ELF-1 (cell line): ENCODE measurements around the gene AGPAT3.

Source experiments
- DNase-seq: peaks from one replicate; pipeline ENCODE4 v3.0.0-alpha.2; 2016; ENCODE audit warnings: low read depth, low spot score

Gene AGPAT3

DNA sequence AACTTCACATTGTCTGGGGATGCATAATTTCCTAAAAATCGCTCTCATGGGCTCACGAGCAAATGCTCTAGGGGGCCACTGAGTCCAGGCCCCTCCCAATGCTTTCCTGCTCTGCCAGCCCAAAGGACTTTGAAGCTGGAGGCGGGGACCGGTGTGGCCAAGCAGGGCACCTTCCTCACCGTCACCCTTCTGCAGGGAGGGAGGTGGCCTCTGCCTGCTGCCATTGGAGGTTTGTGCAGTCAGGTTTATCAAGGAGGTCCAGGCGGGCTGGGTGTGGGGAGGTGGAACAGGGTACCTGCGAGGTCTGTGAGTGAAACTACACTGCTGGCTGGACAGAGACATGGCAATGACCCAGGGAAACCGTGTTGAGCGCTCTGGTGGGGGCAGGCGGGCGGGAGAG is 89.0 kb downstream of the AGPAT3 start:
- DNase-seq, result no peak

DNA sequence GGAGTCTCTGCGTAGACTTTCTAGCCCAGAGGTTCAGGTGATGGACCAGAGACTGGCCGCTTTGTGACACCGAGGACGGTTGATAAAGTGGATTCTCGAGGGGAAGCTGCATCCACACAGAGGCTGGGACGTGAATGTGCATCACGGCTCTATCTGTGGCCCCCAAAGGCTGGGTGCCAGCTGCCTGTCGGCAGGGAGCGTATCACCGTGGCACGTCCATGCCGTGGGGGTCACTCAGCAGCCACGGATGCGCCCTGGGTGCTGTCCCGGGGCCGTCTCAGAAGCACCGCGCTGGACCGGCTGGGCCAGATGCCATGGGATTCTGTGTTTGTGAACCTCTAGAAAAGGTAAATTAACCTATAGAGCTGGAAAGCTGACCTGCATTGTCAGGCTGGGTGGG is 89.9 kb downstream of the AGPAT3 start:
- DNase-seq, result no peak

DNA sequence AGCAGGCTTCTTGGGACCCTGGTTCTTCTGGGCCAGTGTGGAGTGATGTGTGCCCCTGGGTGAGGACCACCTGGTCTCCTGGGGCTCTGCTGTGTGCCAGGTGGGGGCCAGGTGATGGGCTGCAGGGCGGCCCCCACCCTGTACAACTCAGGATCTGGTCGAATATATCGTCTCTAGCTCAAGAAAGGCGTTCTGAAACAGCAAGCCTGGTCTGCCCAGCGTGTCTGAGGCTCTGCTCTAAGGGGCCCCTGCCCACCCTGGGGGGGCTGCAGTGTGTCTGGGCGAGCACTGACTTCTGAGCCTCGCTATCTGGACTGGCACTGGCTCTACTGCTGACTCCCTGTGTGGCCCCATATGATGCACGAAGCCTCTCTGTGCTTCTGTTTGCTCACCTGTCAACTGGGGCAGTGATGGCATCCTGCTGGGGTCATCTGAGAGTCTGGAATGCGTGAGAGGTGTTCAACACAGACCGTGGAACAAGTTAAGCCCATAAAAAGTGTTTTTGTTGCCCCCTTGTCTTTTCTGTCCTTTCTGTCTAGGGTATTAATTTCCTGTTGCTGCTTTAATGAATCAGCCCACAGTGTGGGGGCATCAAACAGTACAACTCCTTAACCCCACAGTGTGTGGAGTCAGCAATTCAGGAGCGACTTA is 91.1 kb downstream of the AGPAT3 start:
- DNase-seq, result no peak

DNA sequence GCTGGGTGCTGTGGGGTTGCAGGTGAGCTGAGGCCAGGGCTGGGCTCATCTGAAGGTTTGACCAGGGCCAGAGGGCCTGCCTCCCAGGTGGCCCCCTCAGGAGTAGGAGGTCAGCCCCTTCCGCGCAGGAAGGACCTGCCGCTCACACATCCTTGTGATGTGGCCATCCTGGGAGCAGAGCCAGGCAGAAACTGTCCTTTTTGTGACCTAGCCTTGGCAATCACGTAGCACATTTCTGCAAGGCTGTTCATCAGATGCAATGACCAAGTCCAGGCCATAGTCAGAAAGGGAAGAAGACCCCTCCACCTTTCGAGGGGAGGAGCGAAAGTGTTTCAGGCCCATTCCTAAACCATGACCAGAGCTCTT is 91.6 kb downstream of the AGPAT3 start:
- no peak for DNase-seq

DNA sequence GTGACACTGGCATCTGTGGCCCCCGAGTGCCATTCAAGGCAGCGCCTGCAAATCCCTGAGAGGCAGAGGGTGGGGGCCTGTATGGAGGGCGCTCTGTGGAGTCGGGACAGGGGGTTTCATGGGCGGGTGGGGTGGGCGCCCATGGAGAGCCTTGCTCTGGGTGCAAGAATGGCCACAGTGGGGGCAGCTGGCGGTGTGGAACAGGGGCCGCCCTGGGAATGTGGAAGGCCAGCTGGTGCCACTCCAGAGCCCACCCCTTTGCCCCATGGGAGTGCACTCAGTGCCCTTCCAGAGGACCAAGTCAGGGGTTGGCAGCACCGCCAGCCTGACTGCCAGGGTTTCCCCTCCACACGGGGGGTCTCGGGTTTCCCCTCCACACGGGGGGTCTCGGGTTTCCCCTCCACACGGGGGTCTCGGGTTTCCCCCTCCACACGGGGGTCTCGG is 92.1 kb downstream of the AGPAT3 start:
- no peak for DNase-seq

DNA sequence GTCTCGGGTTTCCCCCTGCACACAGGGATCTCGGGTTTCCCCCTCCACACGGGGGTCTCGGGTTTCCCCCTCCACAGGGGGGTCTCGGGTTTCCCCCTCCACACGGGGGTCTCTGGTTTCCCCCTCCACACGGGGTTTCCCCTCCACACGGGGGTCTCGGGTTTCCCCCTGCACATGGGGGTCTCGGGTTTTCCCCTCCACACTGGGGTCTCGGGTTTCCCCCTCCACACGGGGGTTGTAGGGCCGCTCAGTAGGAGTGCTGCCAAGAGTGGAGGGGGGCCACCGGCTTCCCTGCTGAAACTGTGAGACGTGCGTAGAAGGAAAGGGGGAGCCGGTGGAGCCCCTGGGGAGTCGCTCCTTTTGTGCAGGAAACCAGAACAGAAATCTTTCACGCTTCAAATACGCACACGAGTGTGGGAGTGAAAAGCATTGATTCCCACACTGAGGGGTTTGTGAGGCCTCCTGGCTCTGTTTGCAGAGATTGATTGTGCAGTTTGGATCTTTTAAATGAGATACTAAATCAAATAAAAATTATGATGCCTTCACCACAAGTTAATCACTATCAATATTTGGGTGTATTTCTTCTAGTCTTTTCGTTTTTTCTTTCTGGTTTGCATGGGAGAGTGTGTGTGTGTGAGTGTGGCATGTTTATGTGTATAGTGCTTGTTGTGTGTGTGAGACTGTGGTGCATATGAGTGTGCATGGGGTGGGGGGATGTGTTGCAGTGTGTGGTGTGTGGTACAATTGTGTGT is 92.8 kb downstream of the AGPAT3 start:
- DNase-seq, result no peak

DNA sequence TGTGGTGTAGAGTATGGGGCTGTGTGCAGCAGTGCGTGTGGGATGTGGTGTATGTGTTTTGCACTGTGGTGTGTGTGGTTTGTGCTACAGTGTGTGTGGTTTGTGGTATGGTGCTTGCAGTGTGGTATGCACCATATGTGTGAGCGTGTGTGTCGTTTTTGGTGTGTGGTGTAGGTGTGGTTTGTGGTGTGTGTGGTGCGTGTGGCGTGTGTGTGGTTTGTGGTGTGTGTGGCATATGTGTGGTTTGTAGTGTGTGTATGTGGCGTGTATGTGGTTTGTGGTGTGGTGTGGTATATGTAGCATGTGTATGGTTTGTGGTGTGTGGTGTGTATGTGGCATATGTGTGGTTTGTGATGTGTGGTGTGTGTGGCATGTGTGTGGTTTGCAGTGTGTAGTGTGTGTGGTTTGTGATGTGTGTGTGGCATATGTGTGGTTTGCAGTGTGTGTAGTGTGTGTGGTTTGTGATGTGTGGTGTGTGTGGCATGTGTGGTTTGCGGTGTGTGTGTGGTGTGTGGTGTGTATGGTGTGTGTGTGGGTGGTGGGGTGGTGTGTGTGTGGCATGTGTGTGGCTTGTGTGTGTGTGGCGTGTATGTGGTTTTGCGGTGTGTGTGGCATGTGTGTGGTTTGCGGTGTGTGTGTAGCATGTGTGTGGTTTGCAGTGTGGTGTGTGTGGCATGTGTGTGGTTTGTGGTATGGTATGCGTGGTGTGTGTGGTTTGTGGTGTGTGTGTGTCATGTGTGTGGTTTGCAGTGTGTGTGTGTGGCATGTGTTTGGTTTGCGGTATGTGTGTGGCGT is 93.5 kb downstream of the AGPAT3 start:
- no peak for DNase-seq

DNA sequence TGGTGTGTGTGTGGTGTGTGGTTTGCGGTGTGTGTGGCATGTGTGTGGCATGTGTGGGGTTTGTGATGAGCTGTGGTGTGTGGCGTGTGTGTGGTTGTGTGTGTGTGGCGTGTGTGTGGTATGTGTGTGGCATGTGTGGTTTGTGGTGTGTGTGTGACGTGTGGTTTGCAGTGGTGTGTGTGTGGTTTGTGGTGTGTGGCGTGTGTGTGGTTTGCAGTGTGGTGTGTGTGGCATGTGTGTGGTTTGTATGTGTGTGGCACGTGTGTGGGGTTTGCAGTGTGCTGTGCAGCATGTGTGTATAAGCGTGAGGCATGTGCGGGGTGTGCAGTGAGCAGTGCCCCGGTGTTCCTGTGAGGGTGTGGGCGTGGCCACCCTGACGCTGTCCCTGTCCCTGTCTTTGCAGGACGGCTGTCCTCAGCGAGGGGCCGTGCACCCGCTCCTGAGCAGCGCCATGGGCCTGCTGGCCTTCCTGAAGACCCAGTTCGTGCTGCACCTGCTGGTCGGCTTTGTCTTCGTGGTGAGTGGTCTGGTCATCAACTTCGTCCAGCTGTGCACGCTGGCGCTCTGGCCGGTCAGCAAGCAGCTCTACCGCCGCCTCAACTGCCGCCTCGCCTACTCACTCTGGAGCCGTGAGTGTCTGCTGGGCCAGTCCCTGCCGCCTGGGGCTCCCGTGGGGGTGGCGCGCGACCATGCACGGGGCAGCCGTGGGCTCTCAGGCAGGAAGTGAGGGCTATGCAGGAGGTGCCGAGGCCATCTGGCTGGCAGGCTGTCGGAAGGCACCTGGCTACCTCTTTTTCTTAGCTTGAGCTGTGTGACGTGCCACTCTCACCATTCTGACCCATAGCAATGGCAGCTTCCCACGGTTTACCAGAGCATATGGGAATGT is 94.5 kb downstream of the AGPAT3 start:
- DNase-seq, result no peak

DNA sequence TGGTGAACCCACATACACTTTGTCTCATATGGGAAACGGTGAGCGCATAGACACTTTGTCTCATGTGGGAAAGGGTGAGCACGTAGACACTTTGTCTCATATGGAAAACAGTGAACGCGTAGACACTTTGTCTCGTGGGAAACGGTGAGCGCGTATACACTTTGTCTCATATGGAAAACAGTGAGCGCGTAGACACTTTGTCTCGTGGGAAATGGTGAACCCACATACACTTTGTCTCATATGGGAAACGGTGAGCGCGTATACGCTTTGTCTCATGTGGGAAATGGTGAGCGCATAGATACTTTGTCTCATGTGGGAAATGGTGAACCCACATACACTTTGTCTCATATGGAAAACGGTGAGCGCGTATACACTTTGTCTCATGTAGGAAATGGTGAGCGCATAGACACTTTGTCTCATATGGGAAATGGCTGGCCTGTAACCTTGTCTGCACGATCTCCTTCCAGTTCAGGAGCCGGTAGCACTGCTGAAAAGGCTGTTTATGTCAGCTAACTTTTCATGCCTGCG is 96.4 kb downstream of the AGPAT3 start:
- no peak for DNase-seq

DNA sequence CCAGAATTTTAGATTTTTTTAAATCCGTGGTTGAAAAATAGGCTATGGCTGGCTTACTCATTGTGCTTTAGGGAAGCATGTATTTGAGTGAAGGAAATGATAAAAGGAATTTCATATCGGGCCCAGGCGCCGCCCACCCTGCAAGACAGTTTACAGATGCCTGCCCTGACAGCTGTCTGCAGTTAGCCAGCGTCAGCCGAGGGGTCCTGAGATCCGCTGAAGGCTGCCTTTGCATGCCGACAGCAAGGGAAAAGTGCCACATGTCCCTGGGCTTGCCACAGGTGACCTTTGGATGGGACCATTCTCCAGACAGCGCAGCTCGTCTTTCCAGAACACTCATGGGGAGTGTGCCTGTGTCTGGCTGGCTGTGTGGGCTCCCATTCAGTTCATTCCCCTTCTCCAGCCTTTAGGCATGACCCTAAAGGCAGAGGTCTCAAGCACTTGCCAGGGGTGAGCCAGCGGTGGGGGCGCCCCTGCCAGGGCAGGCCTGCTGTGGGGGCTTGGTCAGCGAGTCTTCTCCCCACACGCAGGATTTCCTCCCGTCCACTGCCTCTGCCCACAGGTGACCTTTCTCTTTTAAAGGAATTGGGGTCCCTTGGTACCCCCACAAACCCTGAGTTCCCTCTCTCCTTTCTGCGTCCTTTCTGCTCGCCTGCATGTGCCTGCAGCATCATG is 101.0 kb downstream of the AGPAT3 start:
- no peak for DNase-seq

DNA sequence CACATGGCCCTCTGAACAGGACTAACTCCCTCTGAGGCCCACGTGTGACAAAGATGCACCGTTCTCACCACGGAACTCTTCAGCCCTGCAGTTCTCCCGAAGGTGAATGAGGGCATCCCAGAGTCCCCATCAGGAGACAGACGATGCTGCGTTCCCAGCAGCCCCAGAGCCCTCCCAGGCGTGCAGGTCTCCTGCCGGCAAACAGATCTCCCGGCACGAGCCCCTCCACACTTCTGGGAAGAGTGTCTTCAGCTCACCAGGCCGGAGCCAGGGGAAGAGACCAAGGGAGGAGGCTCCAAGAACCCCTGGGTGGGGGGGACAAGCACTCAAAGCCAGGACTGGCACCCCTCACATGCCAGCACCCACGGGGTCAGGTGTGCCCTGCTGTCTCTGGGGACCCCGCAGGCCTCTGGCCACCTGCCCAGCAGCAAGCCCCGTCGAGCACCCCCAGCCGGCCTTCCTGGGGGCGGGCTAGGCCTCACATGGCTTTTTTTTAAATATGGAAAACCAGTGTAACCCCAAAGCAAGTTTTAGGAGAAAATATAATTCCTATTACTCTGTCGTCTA is 102.0 kb downstream of the AGPAT3 start:
- DNase-seq, result no peak

DNA sequence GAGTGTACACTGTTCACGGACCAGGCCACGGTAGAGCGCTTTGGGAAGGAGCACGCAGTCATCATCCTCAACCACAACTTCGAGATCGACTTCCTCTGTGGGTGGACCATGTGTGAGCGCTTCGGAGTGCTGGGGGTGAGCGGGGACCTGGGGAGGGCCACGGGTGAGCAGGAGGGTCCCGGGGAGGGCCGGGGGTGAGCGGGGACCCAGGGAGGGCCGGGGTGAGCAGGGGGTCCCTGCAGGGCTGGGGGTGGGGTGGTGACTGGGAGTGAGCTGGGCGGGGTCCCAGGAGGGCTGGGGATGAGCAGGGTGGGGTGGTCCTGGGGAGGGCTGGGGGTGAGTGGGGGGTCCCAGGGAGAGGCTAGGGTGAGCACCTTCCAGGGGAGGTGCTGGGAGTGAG is 103.0 kb downstream of the AGPAT3 start:
- no peak for DNase-seq

DNA sequence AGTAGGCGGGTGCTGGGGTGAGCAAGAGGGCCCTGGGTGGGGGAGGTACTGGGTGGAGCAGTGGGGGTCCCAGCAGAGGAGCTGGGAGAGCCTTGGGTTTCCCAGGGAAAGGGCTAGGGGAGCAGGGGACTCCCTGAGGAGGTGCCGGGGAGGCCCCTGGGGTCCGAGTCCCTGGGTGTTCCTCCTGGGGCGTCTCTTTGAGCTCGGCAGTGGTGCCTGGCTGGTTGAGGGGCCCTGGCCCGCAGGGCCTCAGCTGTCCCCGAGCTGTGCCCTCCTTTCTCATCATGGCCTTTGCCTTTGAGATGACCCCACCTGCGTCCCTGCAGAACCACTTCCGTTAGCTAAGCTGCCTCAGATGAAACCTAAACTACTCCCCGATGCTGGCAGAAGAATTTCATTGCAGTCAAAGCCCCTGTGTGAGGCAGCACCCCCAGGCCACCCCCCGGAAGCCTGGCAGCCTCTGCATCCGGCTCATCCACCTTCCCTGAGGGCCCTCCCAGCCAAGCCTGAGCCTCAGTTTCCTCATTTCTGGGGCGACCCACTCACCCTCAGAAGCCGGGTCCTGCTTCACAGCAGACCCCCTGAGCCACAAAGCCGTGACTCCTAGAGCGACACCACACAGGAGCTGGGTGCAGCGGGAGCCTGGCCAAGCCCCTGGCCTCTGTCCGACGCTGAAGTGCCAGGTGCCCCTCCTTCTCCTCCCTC is 103.5 kb downstream of the AGPAT3 start:
- DNase-seq, result no peak

DNA sequence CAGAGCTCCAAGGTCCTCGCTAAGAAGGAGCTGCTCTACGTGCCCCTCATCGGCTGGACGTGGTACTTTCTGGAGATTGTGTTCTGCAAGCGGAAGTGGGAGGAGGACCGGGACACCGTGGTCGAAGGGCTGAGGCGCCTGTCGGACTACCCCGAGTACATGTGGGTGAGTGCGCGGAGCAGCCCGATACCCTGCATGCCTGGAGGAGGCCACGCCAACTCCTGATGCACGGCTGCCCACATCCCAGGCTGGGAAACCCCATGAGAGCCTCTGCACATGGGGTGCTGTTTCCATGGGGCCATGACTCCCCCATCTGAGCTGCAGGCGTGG is 104.1 kb downstream of the AGPAT3 start:
- no peak for DNase-seq

DNA sequence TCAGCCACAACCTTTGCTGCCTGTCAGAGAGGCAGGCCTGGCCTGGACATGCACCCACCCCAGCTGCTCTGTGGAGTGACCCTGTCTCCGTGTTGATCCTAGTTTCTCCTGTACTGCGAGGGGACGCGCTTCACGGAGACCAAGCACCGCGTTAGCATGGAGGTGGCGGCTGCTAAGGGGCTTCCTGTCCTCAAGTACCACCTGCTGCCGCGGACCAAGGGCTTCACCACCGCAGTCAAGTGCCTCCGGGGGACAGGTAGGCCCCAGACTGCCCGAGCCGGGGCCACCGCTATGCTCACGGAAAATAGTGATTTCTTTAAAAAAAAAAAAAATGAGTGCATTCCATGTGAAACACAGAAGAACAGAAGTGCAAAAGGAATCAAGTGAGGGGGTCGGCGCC is 105.5 kb downstream of the AGPAT3 start:
- no peak for DNase-seq

DNA sequence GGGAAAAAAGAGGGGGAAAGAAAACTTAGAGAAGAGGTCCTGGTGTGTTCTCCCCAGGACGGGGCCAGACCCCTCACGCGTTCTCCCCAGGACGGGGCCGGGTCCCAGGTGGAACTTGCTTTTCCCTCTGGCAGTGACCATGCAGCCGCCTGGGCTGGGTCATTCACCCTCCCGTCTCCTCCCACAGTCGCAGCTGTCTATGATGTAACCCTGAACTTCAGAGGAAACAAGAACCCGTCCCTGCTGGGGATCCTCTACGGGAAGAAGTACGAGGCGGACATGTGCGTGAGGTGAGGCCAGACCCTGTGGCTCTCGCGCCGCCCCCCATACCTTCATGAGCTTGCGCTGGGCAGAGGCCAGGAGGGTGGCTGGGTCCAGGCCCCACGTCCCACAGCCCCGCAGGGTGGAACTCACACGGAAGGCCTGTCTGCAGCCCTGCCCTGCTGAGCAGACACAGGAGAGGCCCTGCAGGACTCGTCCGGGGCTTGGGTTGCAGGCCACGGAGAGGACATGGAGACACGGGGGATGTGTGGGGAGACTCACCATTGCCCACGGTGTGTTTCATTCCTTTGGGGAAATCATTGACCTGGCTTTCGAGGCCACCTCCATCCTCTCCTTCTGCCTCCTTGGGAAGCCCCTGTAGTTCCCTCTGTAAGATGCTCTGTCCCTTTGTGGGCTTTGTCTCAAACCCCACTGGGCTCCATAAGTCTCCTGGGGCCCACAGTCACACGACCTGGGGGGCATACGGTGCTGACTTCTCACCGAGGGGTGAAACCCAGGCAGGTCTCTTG is 106.4 kb downstream of the AGPAT3 start:
- no peak for DNase-seq

DNA sequence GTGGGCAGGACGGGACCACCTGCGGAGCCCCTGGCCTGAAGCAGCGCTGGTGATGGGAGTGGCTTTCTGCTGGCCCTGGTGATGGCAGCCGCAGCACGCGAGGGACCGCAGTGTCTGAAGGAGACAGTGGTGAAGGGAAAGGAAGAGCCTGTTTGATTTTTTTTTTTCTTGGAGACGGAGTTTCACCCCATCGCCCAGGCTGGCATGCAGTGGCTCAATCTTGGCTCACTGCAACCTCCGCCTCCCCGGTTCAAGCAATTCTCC is 106.9 kb downstream of the AGPAT3 start:
- no peak for DNase-seq

DNA sequence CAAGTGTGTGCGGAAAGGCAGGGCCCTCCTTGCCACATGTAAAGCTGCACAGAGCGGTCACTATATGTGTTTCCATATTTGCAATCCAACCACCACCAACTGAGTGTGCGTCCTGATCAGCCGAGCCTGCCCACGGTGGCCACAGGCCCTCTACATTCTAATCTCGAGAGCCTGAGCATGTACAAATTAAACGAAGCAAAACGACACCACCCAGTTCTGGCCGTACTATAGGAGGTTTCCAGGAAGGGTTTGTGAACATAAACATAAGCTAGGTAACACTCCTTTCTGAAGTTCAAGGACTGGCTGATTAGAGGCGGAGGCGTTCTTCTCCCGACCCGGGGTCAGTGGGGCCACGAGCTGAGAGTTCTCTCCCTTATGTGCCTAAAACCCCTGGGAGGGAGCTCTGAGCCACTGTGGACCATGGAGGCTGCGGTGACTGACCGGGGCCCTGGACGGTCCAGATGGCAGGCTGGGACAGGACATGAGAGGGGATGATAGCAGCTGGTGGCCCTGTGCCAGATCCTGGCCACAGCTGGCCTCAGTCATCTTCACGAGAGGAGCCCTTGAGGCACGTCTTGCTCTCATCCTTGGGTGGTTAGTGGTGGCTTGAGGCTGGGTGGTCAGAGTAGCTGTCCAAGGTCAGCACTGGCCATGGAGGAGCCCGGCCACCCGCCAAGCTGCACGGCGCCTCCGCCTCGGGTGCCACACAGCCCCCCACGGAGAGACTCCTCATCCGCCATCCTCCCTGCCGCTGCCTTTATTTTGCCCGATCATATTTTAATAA is 108.0 kb downstream of the AGPAT3 start:
- no peak for DNase-seq

DNA sequence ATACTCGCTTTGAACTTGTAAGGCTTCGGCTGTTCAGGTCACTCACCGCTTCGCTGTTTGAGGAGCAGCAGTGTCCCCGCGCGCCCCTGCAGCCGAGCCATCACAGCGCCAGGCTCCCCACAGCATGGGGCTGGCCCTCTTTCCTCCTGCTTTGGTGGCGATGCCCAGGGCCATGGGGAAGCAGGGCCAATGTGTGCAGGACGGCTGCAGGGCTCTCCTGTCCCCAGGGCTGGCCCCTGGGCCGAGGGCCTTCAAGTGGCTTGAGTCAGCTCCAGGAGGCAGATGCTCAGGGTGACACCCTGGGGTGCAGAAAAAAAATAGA is 108.6 kb downstream of the AGPAT3 start:
- DNase-seq, result no peak
